Esophagus muscularis mucosa (tissue), 4 donors: Measurements from ENCODE around the gene BPTF.

Experiments used
- EP300 ChIP-seq: sonication (generic); formaldehyde crosslinking; IDR thresholded peaks from one replicate; pipeline ENCODE4 v1.6.1; 2017; ENCODE audit warnings: antibody characterized with exemption
- POLR2A ChIP-seq: fragments of 450-650 bp; IDR thresholded peaks from one replicate; pipeline ENCODE4 v1.6.1; 2017; ENCODE audit warnings: antibody characterized with exemption, moderate library complexity, mild to moderate bottlenecking, low read depth
- POLR2AphosphoS5 ChIP-seq, 2 donors: sonication (generic); formaldehyde crosslinking; IDR thresholded peaks; one replicate each; pipeline ENCODE4 v1.6.1; 2017; ENCODE audit warnings: antibody characterized with exemption in 2 of 2
- TF ChIP-seq, protein P1 (sequence below), 3 experiments: fragments of 200-600 bp in 2 of 3; fragments of 450-650 bp in 1 of 3; sonication (generic) in 2 of 3; IDR thresholded peaks; one replicate each; pipeline ENCODE4 v1.5.1; 2017 to 2019; ENCODE audit warnings: antibody characterized with exemption in 3 of 3, mild to moderate bottlenecking in 2 of 3, moderate library complexity in 1 of 3

DNA sequence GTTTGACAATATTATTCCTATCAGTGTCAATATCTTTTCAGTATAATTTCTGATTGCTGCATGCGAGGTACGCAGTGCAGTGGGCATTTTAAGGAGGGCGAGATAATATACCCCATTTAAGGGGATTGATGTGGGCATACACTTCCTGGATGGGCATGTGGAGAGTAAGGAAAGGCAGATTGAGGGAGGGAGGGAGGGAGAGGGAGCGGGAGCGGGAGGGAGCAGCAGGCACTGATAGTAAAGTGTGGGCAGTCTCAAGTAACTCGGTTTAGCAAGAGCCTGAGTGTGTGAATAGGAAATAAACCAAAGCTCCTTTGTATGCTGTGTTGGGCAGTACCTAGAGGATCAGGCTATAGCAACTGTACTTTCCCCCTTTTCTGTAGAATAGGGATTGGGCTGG is 5.1 kb downstream of the BPTF start:
- TF ChIP-seq, protein P1, sequence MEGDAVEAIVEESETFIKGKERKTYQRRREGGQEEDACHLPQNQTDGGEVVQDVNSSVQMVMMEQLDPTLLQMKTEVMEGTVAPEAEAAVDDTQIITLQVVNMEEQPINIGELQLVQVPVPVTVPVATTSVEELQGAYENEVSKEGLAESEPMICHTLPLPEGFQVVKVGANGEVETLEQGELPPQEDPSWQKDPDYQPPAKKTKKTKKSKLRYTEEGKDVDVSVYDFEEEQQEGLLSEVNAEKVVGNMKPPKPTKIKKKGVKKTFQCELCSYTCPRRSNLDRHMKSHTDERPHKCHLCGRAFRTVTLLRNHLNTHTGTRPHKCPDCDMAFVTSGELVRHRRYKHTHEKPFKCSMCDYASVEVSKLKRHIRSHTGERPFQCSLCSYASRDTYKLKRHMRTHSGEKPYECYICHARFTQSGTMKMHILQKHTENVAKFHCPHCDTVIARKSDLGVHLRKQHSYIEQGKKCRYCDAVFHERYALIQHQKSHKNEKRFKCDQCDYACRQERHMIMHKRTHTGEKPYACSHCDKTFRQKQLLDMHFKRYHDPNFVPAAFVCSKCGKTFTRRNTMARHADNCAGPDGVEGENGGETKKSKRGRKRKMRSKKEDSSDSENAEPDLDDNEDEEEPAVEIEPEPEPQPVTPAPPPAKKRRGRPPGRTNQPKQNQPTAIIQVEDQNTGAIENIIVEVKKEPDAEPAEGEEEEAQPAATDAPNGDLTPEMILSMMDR (IDR thresholded peaks at IDR 0.05), result no peak
- TF ChIP-seq POLR2AphosphoS5 (IDR thresholded peaks at IDR 0.05) (no peak), POLR2A (no peak), EP300 (no peak)
